Tibial nerve (tissue), 4 donors: ENCODE results near the gene NRXN2.

Experiments used
- EP300 ChIP-seq, 2 donors: sonication (generic); formaldehyde crosslinking; IDR thresholded peaks; one replicate each; pipeline ENCODE4 v1.6.1; 2017; ENCODE audit warnings: antibody characterized with exemption in 2 of 2, mild to moderate bottlenecking in 1 of 2
- POLR2A ChIP-seq, 2 donors: fragments of 450-650 bp; IDR thresholded peaks; one replicate each; pipeline ENCODE4 v1.6.1; 2017; ENCODE audit warnings: antibody characterized with exemption in 2 of 2, mild to moderate bottlenecking in 2 of 2, moderate library complexity in 2 of 2
- TF ChIP-seq, protein P1 (sequence below), 5 experiments: fragments of 200-600 bp in 3 of 5; fragments of 450-650 bp in 2 of 5; sonication (generic) in 3 of 5; IDR thresholded peaks; one replicate each; pipeline ENCODE4 v1.5.1; 2016 to 2019; ENCODE audit warnings: antibody characterized with exemption in 5 of 5, mild to moderate bottlenecking in 3 of 5, moderate library complexity in 2 of 5

DNA sequence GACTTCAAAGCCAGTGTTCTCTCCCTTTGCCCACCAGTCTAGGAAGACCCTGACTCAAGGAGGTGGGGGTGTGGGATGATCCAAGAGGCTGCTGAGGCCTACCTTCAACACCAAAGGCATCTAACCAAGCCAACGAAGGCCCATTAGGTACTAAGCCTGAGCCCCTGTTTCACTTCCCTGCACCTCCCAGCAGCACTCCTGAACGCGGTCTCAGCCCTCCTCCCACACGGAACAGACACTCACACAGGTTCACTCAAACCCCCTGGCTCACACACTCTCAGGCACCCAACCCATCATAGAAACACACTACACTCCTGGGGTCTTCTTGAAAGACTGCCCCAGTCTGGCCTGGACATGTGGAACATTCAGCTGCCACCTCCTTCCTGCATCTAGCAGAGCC, 91.3 kb downstream of the NRXN2 start:
- TF ChIP-seq, protein P1, sequence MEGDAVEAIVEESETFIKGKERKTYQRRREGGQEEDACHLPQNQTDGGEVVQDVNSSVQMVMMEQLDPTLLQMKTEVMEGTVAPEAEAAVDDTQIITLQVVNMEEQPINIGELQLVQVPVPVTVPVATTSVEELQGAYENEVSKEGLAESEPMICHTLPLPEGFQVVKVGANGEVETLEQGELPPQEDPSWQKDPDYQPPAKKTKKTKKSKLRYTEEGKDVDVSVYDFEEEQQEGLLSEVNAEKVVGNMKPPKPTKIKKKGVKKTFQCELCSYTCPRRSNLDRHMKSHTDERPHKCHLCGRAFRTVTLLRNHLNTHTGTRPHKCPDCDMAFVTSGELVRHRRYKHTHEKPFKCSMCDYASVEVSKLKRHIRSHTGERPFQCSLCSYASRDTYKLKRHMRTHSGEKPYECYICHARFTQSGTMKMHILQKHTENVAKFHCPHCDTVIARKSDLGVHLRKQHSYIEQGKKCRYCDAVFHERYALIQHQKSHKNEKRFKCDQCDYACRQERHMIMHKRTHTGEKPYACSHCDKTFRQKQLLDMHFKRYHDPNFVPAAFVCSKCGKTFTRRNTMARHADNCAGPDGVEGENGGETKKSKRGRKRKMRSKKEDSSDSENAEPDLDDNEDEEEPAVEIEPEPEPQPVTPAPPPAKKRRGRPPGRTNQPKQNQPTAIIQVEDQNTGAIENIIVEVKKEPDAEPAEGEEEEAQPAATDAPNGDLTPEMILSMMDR (IDR thresholded peaks at IDR 0.05) = no peak
- TF ChIP-seq EP300 (IDR thresholded peaks at IDR 0.05) (no peak), POLR2A (IDR thresholded peaks at IDR 0.05) (no peak)
